K562 (cell line): Measurements from ENCODE around the gene CDH1. TPM values are rescaled to one million over a fixed set of nuclear protein-coding genes. Genes with fewer than 3 reads are reported as not detected.

ENCODE experiments used
- CHD2 ChIP-seq: IDR thresholded peaks from 2 replicates; pipeline ENCODE4 v1.6.1; 2011; ENCODE audit warnings: low read depth, low read length
- E2F6 ChIP-seq, 2 experiments: IDR thresholded peaks; 2 replicates each; pipeline ENCODE4 v1.6.1; 2011; ENCODE audit warnings: borderline replicate concordance in 1 of 2, control low read depth in 1 of 2, low read depth in 1 of 2, low read length in 1 of 2, mild to moderate bottlenecking in 1 of 2, mixed read lengths in 1 of 2, moderate library complexity in 1 of 2; ENCODE audit not compliant: insufficient read depth in 1 of 2, insufficient read length in 1 of 2, poor library complexity in 1 of 2, severe bottlenecking in 1 of 2; ENCODE audit errors: extremely low read depth in 1 of 2
- EP400 ChIP-seq: fragments of 450-650 bp; IDR thresholded peaks from 2 replicates; pipeline ENCODE4 v1.6.1; 2017; ENCODE audit warnings: antibody characterized with exemption, mild to moderate bottlenecking, moderate library complexity
- GABPA ChIP-seq: fragments of 200-800 bp; sonication (Bioruptor generic); conservative IDR thresholded peaks from 2 replicates; pipeline ENCODE4 v1.6.1; 2016; ENCODE audit warnings: low read depth, missing genetic modification characterization, missing compliant biosample characterization
- KDM2B ChIP-seq: fragments of 250-450 bp; sonication (Bioruptor Pico); IDR thresholded peaks from 2 replicates; pipeline ENCODE4 v1.8.0; 2021; ENCODE audit warnings: mild to moderate bottlenecking, moderate library complexity
- MTF1 ChIP-seq: fragments of 250-450 bp; sonication (Bioruptor Pico); IDR thresholded peaks from 2 replicates; pipeline ENCODE4 v1.9.0; 2021; ENCODE audit warnings: moderate library complexity, mild to moderate bottlenecking, inconsistent platforms, borderline replicate concordance
- NFXL1 ChIP-seq: fragments of 450-650 bp; formaldehyde crosslinking; IDR thresholded peaks from 2 replicates; pipeline ENCODE4 v1.4.0; 2021; ENCODE audit warnings: mild to moderate bottlenecking
- NR0B1 ChIP-seq: fragments of 450-650 bp; IDR thresholded peaks from one replicate; pipeline ENCODE4 v1.6.1; 2018; ENCODE audit warnings: mild to moderate bottlenecking, moderate library complexity; ENCODE audit not compliant: partially characterized antibody
- PBX2 ChIP-seq, 2 experiments: IDR thresholded peaks in 1 of 2; conservative IDR thresholded peaks in 1 of 2; 2 replicates each; pipeline ENCODE4 v1.6.1; 2016; ENCODE audit warnings: low read depth in 2 of 2, mild to moderate bottlenecking in 1 of 2, missing compliant biosample characterization in 1 of 2, missing genetic modification characterization in 1 of 2, moderate library complexity in 1 of 2
- PHB2 ChIP-seq: fragments of 450-650 bp; IDR thresholded peaks from 2 replicates; pipeline ENCODE4 v1.6.1; 2017; ENCODE audit warnings: low read depth
- POLR3G ChIP-seq: IDR thresholded peaks from 2 replicates; pipeline ENCODE4 v1.6.1; 2011; ENCODE audit not compliant: insufficient read length, insufficient replicate concordance; ENCODE audit errors: extremely low read depth
- SMAD4 ChIP-seq: fragments of 250-450 bp; sonication (Bioruptor Pico); conservative IDR thresholded peaks from 2 replicates; pipeline ENCODE4 v1.8.0; 2021; ENCODE audit warnings: inconsistent platforms, mild to moderate bottlenecking, moderate library complexity
- SMARCE1 ChIP-seq: fragments of 450-650 bp; IDR thresholded peaks from 2 replicates; pipeline ENCODE4 v1.7.1; 2016; ENCODE audit warnings: mild to moderate bottlenecking
- TAF9B ChIP-seq: fragments of 450-650 bp; IDR thresholded peaks from 2 replicates; pipeline ENCODE4 v1.6.1; 2018; ENCODE audit warnings: mild to moderate bottlenecking; ENCODE audit not compliant: partially characterized antibody
- TAL1 ChIP-seq: fragments of 450-650 bp; IDR thresholded peaks from 2 replicates; pipeline ENCODE4 v1.6.1; 2016; ENCODE audit warnings: mild to moderate bottlenecking
- TCF7L2 ChIP-seq: fragments of 150-350 bp; IDR thresholded peaks from 2 replicates; pipeline ENCODE4 v1.6.1; 2016; ENCODE audit warnings: low read depth, mild to moderate bottlenecking, low read length, moderate library complexity
- ZBTB12 ChIP-seq: fragments of 250-450 bp; sonication (Bioruptor Pico); IDR thresholded peaks from 2 replicates; pipeline ENCODE4 v1.4.0; 2020
- ZNF175 ChIP-seq: fragments of 200-800 bp; sonication (Bioruptor generic); IDR thresholded peaks from 2 replicates; pipeline ENCODE4 v1.6.1; 2016; ENCODE audit warnings: low read depth, mild to moderate bottlenecking, missing genetic modification characterization, missing compliant biosample characterization
- ZNF224 ChIP-seq: sonication (generic); formaldehyde crosslinking; IDR thresholded peaks from 2 replicates; pipeline ENCODE4 v1.8.0; 2022; ENCODE audit warnings: mild to moderate bottlenecking, missing genetic modification reagents
- ZNF398 ChIP-seq: fragments of 250-450 bp; sonication (Bioruptor Pico); IDR thresholded peaks from 2 replicates; pipeline ENCODE4 v1.8.0; 2021; ENCODE audit warnings: moderate library complexity, mild to moderate bottlenecking, inconsistent platforms
- polyA plus RNA-seq, 8 experiments: library from polyadenylated mRNA; depleted of rRNA in 4 of 8; stranded (reverse) in 5 of 8; unstranded in 3 of 8; fragments of >200 nt; fragmentation: Nextera tagmentation in 2 of 8; fragmentation: Illumina TruSeq in 1 of 8; extraction: Ambion mirVana in 2 of 8; extraction: Trizol in 1 of 8; gene quantifications; 2 replicates each; pipeline versions ENCODE4 v1.2.1 to v1.2.3, GENCODE V29; 2011 to 2014; ENCODE audit warnings: inconsistent platforms in 1 of 8, missing spikeins in 1 of 8
- total RNA-seq, 7 experiments: library from RNA; depleted of rRNA in 6 of 7; stranded (reverse); fragments of >200 nt in 6 of 7; fragmentation: Illumina TruSeq in 2 of 7; extraction: Trizol in 2 of 7; gene quantifications; 2 replicates each; pipeline versions ENCODE4 v1.2.1 to v1.2.3, GENCODE V29; 2011 to 2021; ENCODE audit warnings: low replicate concordance in 1 of 7

The CDH1 gene
- total and polyA plus RNA-seq, 9 of the 15 experiments (the other 6 are each of a cell fraction or from before 2014, with no cell fraction given), result 0.01 to 0.69 TPM; not detected in 7

GRCh38 chr16:68724797-68725196 is 12.3 kb upstream of the CDH1 start (continued):
- no peak for TF ChIP-seq ZNF398 (CRISPR knock-in tag)
- TF ChIP-seq SMARCE1, result 0 out of 2 replicates have a peak, but pooled peaks have one; percentile 26
- no peak for TF ChIP-seq TAF9B
- no peak for TF ChIP-seq PBX2 (CRISPR knock-in tag; IDR thresholded peaks at IDR 0.05; ENCODE audit: low read depth)
- no peak for TF ChIP-seq PBX2 (tag; conservative IDR thresholded peaks at IDR 0.05; ENCODE audit: low read depth)
- TF ChIP-seq TCF7L2, result no peak
- TF ChIP-seq NR0B1, result no peak
- TF ChIP-seq ZNF224 (CRISPR knock-in tag), result no peak
- TF ChIP-seq SMAD4, result no peak
- no peak for TF ChIP-seq MTF1
- no peak for TF ChIP-seq ZNF175 (CRISPR knock-in tag)
- no peak for TF ChIP-seq NFXL1 (CRISPR knock-in tag)
- TF ChIP-seq KDM2B (CRISPR knock-in tag), result no peak
- no peak for TF ChIP-seq GABPA (tag)
- TF ChIP-seq PHB2, result no peak
- TF ChIP-seq ZBTB12 (CRISPR knock-in tag), result no peak
- no peak for TF ChIP-seq EP400
- TF ChIP-seq E2F6 (IDR thresholded peaks at IDR 0.05; ENCODE audit: borderline replicate concordance in 1 of 2, extremely low read depth in 1 of 2, insufficient read depth in 1 of 2, insufficient read length in 1 of 2, low read depth in 1 of 2, low read length in 1 of 2, poor library complexity in 1 of 2, severe bottlenecking in 1 of 2), result no peak
- TF ChIP-seq POLR3G, result no peak
- TF ChIP-seq TAL1, result peak; percentile 39; the same call in 1 of the 2 replicates
- TF ChIP-seq CHD2, result no peak
